ENCODE data around the gene HPSE2.

- TF ChIP-seq CTCF (IDR thresholded peaks at IDR 0.05) (no peak), POLR2AphosphoS5 (IDR thresholded peaks at IDR 0.05) (no peak), POLR2A (IDR thresholded peaks at IDR 0.05) (no peak)
Measured at GRCh38 chr10:99234791-99235657, 628 bp downstream of the HPSE2 start.
